Erythroblast (primary cell): Measurements from ENCODE around the gene FRMD5.

ENCODE experiments used
- GATA1 ChIP-seq: IDR thresholded peaks from 2 replicates; pipeline ENCODE4 v1.6.1; 2011; ENCODE audit warnings: low read depth, mild to moderate bottlenecking, control low read depth, low read length, moderate library complexity
- POLR2A ChIP-seq: IDR thresholded peaks from 2 replicates; pipeline ENCODE4 v1.6.1; 2011; ENCODE audit warnings: mild to moderate bottlenecking, low read length

DNA sequence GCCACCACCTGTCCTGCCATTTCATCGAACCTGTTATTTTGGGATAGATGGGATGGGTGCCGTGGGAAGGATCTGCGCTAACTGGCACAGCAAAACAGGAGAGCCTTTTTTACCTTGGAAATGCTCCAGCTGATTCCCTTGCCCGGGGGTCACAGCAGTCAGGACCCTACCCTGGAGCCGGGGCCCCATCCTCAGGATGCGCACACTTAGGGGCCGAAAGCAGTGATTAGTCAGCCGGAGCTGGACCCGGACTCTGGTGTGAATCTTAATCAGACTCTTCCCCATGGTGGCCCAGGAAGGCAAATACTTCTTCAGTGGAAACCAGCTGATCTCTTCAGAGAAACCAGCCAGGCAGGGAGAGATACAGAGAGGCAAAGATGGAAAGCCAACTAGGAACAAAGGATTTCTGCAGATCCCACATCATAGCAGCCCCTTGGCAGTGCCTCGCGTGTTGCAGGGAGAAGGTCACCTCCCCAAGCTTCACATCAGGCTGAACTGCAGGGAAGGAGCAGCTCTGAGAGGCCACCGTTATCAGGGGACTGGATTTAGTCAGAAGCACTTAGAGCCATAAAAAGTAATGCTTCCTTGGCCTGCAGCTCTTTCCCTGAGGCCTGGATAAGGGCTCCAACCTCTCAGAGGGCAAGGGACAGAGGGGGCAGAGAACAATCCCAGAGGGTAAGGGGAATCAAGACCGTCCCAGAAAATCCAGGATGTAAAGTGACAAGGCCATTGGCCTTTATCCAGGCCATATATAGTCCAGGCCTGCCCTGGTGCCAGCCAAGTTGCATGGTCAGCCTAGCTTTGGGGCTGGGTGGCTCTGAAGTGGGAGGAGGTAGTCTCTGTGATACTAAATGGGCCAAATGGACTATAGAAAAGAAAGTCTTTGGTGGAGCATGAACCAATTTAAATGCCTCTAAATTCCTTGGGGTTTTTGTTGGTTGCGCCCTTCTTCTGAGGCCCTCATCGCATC is 315.4 kb downstream of the FRMD5 start:
- no peak for TF ChIP-seq POLR2A
- TF ChIP-seq GATA1 = no peak
